ENCODE measurements around the gene SOCS1.
"Not testable (repeated sequence)": the region's sequence is repeated elsewhere in the genome, so short reads cannot be mapped to it uniquely, and the experiment has no call there.

The SOCS1 gene

GRCh38 chr16:11224096-11224893 lies 31.7 kb downstream of the SOCS1 start:
- peak; percentile 69 to 74 for DNase-seq

- DNase-seq: not testable (repeated sequence)
These were observed 35.5 kb downstream of the SOCS1 start for GRCh38 chr16:11220507-11220906.

GRCh38 chr16:11219178-11219577 lies 36.8 kb downstream of the SOCS1 start:
- DNase-seq: no peak

- peak in 1 of 2 donors; percentile 29 for DNase-seq
These were observed 37.4 kb downstream of the SOCS1 start for GRCh38 chr16:11218604-11218962.

GRCh38 chr16:11217651-11218603 lies 38.1 kb downstream of the SOCS1 start:
- no peak for DNase-seq

GRCh38 chr16:11215935-11216556 lies 40.0 kb downstream of the SOCS1 start:
- DNase-seq: no peak

- DNase-seq: no peak
These were observed 42.2 kb downstream of the SOCS1 start for GRCh38 chr16:11213799-11214198.

- no peak for DNase-seq
These were observed 42.6 kb downstream of the SOCS1 start for GRCh38 chr16:11213373-11213772.

- no peak for DNase-seq
These were observed 43.2 kb downstream of the SOCS1 start for GRCh38 chr16:11212798-11213196.

- DNase-seq: no peak
These were observed 43.8 kb downstream of the SOCS1 start for GRCh38 chr16:11211977-11212797.

- DNase-seq: no peak
These were observed 44.7 kb downstream of the SOCS1 start for GRCh38 chr16:11211061-11211976.

GRCh38 chr16:11210260-11210659 lies 45.7 kb downstream of the SOCS1 start:
- DNase-seq: no peak

- peak in 1 of 2 donors; percentile 62 for DNase-seq
These were observed 46.9 kb downstream of the SOCS1 start for GRCh38 chr16:11208916-11209665.

GRCh38 chr16:11207646-11208045 lies 48.4 kb downstream of the SOCS1 start:
- no peak for DNase-seq

- DNase-seq: peak in 1 of 2 donors; percentile 45
These were observed 50.0 kb downstream of the SOCS1 start for GRCh38 chr16:11205754-11206581.

GRCh38 chr16:11205065-11205699 lies 50.8 kb downstream of the SOCS1 start:
- no peak for DNase-seq

GRCh38 chr16:11204513-11205047 lies 51.4 kb downstream of the SOCS1 start:
- no peak for DNase-seq
